MCF 10A (cell line): ENCODE measurements around the gene PI4KB. TPM values are rescaled to one million over a fixed set of nuclear protein-coding genes. Genes with fewer than 3 reads are reported as not detected.

ENCODE experiments used
- BruUV-seq: library from RNA; stranded (reverse); fragments of 400-500 nt; replicated peaks from 2 replicates; lab custom pipeline; 2021; lab: Mats Ljungman, UMichigan
- CTCF ChIA-PET: fragments of 300-600 bp; sonication (Branson Sonifier 250); formaldehyde crosslinking; extraction: SDS; loops from one replicate; lab custom pipeline; 2021; ENCODE audit warnings: antibody characterized with exemption, inconsistent platforms; lab: Yijun Ruan, JAX
- POLR2A ChIA-PET: fragments of 300-600, 350-650 bp; sonication (Branson Sonifier 250); formaldehyde crosslinking; extraction: SDS; loops from one replicate; lab custom pipeline; 2020; ENCODE audit warnings: antibody characterized with exemption, inconsistent platforms; lab: Yijun Ruan, JAX
- DNase-seq: peaks from one replicate; pipeline ENCODE4 v3.0.0-alpha.2; 2018; ENCODE audit not compliant: unreplicated experiment
- H3K27ac Mint-ChIP-seq: one replicate; pipeline ENCODE4 v1.8.0; 2022; ENCODE audit warnings: mild to moderate bottlenecking, low read depth, mixed read lengths; ENCODE audit not compliant: unreplicated experiment
- H3K27me3 Mint-ChIP-seq: one replicate; pipeline ENCODE4 v1.8.0; 2022; ENCODE audit warnings: mixed read lengths; ENCODE audit not compliant: insufficient read depth, unreplicated experiment
- H3K36me3 Mint-ChIP-seq: one replicate; pipeline ENCODE4 v1.8.0; 2022; ENCODE audit warnings: mild to moderate bottlenecking, moderate library complexity, mixed read lengths; ENCODE audit not compliant: insufficient read depth, unreplicated experiment
- H3K4me1 Mint-ChIP-seq: one replicate; pipeline ENCODE4 v1.8.0; 2022; ENCODE audit warnings: mixed read lengths; ENCODE audit not compliant: insufficient read depth, unreplicated experiment
- H3K4me3 Mint-ChIP-seq: one replicate; pipeline ENCODE4 v1.8.0; 2022; ENCODE audit warnings: mild to moderate bottlenecking, moderate library complexity, mixed read lengths; ENCODE audit not compliant: unreplicated experiment
- H3K9me3 Mint-ChIP-seq: one replicate; pipeline ENCODE4 v1.8.0; 2022; ENCODE audit warnings: mixed read lengths; ENCODE audit not compliant: unreplicated experiment
- CTCF ChIP-seq: fragments of 200-600 bp; IDR thresholded peaks from one replicate; pipeline ENCODE4 v1.8.0; 2022; ENCODE audit warnings: antibody characterized with exemption, mild to moderate bottlenecking; ENCODE audit not compliant: unreplicated experiment
- intact Hi-C: fragments of 100-400 bp; cut with micrococcal nuclease; formaldehyde crosslinking; loops from 2 replicates; pipeline ENCODE4 v1.14.1; 2022
- total RNA-seq: library from RNA; stranded (reverse); gene quantifications from 2 replicates; pipeline ENCODE4 v1.2.3, GENCODE V29; 2022

PI4KB gene
- total RNA-seq, 1 experiment from 2014 or later = 75.3 TPM

- BruUV-seq = no TSS peak
- Mint-ChIP-seq H3K9me3 (no peaks in the 10 kb centered on the region), H3K4me3 (no peak overlapping the region), H3K27me3 (no peaks in the 10 kb centered on the region), H3K27ac (no peak overlapping the region), H3K36me3 (peaks cover 98% of the 10 kb centered on the region), H3K4me1 (no peaks in the 10 kb centered on the region)
- CTCF ChIA-PET = interaction anchor here (0.6 to 27.4 kb wide), 8 partner anchors 13 to 716 kb away, joined by 3 to 566 read pairs (median 5); no protein-coding TSS in a partner anchor
- intact Hi-C loops = no loop called here
- POLR2A ChIA-PET = interaction anchor here (0.6 to 6.3 kb wide), 14 partner anchors 11 to 113 kb away, joined by 3 to 39 read pairs (median 4); partner anchors contain the start of genes PSMD4 and SELENBP1
- no peak for DNase-seq
- no peak for TF ChIP-seq CTCF
Measured at GRCh38 chr1:151294742-151295462, 32.3 kb downstream of the PI4KB start.

- H3K9me3 Mint-ChIP-seq = no peaks in the 10 kb centered on the region
- DNase-seq = no peak
- TF ChIP-seq CTCF = no peak
- no peaks in the 10 kb centered on the region for H3K4me1 Mint-ChIP-seq
- no peaks in the 10 kb centered on the region for H3K27me3 Mint-ChIP-seq
- ChIA-PET CTCF (interaction anchor here (1.4 to 27.4 kb wide), 3 partner anchors 18 to 48 kb away, joined by 3 to 566 read pairs (median 8); no protein-coding TSS in a partner anchor), POLR2A (interaction anchor here (0.6 to 6.3 kb wide), 11 partner anchors 9 to 124 kb away, joined by 3 to 39 read pairs (median 4); partner anchors contain the start of genes PI4KB, PSMB4 and SELENBP1)
- peaks cover 95% of the 10 kb centered on the region for H3K36me3 Mint-ChIP-seq
- BruUV-seq = no TSS peak
- intact Hi-C loops = no loop called here
- H3K27ac Mint-ChIP-seq = no peak overlapping the region
- H3K4me3 Mint-ChIP-seq = no peak overlapping the region
Measured at GRCh38 chr1:151293093-151293492, 34.1 kb downstream of the PI4KB start.

- no peak overlapping the region for H3K4me3 Mint-ChIP-seq
- BruUV-seq = TSS peak; percentile 52
- CTCF ChIA-PET = interaction anchor here (0.5 to 27.4 kb wide), 7 partner anchors 8 to 141 kb away, joined by 3 to 566 read pairs (median 4); no protein-coding TSS in a partner anchor
Measured at GRCh38 chr1:151292207-151293030, 34.8 kb downstream of the PI4KB start.

More at GRCh38 chr1:151292207-151293030, 34.8 kb downstream of the PI4KB start:
- H3K27ac Mint-ChIP-seq = no peak overlapping the region
- DNase-seq = no peak
- intact Hi-C loops = no loop called here
- no peaks in the 10 kb centered on the region for H3K27me3 Mint-ChIP-seq
- H3K4me1 Mint-ChIP-seq = no peaks in the 10 kb centered on the region
- POLR2A ChIA-PET = interaction anchor here (0.7 to 6.3 kb wide), 9 partner anchors 8 to 125 kb away, joined by 3 to 39 read pairs (median 4); partner anchors contain the start of genes PI4KB and PSMB4
- no peak for TF ChIP-seq CTCF
- peaks cover 95% of the 10 kb centered on the region for H3K36me3 Mint-ChIP-seq
- H3K9me3 Mint-ChIP-seq = no peaks in the 10 kb centered on the region
